GM19468 (cell line): ENCODE results near the gene CCDC92.

Experiments used
- ATAC-seq: cut with Tn5 transposase; IDR thresholded peaks from one replicate; pipeline ENCODE4 v1.9.1; 2021; ENCODE audit warnings: mild to moderate bottlenecking, moderate library complexity, moderate number of reproducible peaks; ENCODE audit not compliant: unreplicated experiment; ENCODE audit errors: extremely low read depth

Gene CCDC92

GRCh38 chr12:123892853-123893252 lies 79.8 kb downstream of the CCDC92 start:
- ATAC-seq = no peak

GRCh38 chr12:123892180-123892559 lies 80.5 kb downstream of the CCDC92 start:
- no peak for ATAC-seq

DNA sequence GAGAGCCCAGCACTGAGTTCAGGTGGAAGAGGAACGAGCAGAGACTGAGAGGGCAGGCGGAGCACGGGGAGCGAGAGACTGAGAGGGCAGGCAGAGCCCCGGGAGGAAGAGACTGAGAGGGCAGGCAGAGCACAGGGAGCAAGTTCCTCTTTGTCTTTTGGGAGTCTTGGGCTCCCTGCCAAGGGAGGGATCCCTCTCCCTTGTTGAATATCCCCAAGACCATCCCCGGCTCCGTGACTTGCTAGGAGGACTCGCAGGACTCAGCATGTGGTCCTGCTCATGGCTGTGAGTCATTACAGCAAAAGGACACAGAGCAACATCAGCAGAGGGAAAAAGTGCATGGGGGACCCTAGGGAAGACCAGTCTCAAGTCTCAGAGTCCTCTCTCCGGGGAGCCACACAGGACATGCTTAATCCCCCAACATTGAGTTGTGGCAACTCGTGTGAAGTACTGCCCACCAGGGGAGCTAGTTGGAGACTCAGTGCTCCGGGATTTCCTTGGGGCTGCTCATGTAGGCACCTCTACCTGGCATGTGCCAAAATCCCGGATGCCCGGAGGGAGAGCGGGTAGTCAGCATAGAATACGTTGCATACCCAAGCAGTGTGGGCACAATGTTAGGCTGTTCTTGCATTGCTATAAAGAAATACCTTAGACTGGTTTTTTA lies 81.0 kb downstream of the CCDC92 start:
- no peak for ATAC-seq

DNA sequence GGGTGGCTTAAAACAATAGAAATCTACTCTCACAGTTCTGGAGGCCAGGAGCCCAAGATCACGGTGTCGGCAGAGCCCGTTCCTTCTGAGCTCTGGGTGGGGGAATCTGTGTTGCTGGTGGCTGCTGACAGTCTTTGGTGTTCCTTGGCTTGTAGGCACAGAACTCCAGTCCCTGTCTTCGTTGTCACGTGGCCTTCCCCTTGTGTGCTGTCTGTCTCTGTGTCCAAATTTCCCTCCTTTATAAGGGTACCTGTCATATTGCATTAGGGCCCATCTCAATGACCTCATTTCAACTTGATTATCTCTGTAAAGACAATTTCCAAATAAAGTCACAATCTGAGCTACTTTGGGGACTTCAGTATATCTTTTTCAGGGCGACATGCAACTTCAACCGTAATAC lies 81.6 kb downstream of the CCDC92 start:
- no peak for ATAC-seq

- ATAC-seq = no peak
Observed at GRCh38 chr12:123890536-123890902, 82.1 kb downstream of the CCDC92 start.

DNA sequence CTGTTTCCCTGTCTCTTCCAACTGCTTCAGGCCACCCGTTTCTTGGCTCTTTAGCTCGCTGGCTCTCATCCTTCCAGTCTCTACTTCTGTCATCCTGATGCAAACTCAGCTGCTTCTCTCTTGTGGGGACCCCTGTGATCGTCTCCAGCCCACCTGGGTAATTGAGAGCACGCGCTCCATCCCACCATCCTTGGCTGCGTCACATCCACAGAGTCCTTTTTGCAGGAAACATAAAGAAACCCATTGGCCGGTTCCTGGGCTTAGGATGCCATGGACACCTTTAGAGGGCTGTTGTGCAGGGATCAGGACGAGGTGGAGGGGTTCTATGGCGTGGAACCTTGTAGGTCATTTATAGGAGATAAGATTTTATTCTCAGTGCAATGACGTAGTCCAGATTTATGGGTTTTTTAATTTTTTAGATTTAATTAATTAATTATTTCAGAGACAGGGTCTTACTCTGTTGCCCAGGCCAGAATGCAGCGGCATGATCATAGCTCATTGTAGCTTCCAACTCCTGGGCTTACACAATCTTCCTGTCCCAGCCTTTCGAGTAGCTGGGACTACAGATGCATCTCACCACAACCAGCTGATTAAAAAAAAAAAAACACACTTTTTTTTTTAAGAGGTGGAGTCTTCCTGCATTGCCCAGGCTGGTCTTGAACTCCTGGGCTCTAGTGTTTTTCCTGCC lies 82.6 kb downstream of the CCDC92 start:
- no peak for ATAC-seq

- no peak for ATAC-seq
Observed at GRCh38 chr12:123888989-123889388, 83.6 kb downstream of the CCDC92 start.

- no peak for ATAC-seq
Observed at GRCh38 chr12:123886931-123887582, 85.6 kb downstream of the CCDC92 start.

GRCh38 chr12:123886258-123886657 lies 86.4 kb downstream of the CCDC92 start:
- ATAC-seq = no peak
